Stomach (tissue), 9 donors: Measurements from ENCODE around the gene ATF7. TPM values are rescaled to one million over a fixed set of nuclear protein-coding genes. Genes with fewer than 3 reads are reported as not detected.

Experiments used
- DNase-seq, 2 donors: peaks; one replicate each; pipeline versions ENCODE4 v3.0.0 to v3.0.0-alpha.2; 2013 to 2019
- H3K27ac ChIP-seq, 5 donors: fragments of 200-600 bp in 4 of 5; sonication (generic) in 4 of 5; one replicate each; pipeline ENCODE4 v1.5.1; 2013 to 2019; ENCODE audit warnings: mild to moderate bottlenecking in 1 of 5, moderate library complexity in 1 of 5
- H3K27me3 ChIP-seq, 3 donors: fragments of 200-600 bp; sonication (generic); one replicate each; pipeline ENCODE4 v1.5.1; 2017 to 2019; ENCODE audit warnings: mixed run types in 1 of 3
- H3K36me3 ChIP-seq, 4 donors: fragments of 200-600 bp; sonication (generic); 1 replicate in 3 of 4; 2 replicates in 1 of 4; pipeline ENCODE4 v1.5.1; 2016 to 2019
- H3K4me1 ChIP-seq, 4 donors: fragments of 200-600 bp; sonication (generic); one replicate each; pipeline ENCODE4 v1.5.1; 2016 to 2019
- H3K4me3 ChIP-seq, 4 donors: fragments of 200-600 bp; sonication (generic) in 3 of 4; one replicate each; pipeline ENCODE4 v1.5.1; 2016 to 2019; ENCODE audit warnings: mild to moderate bottlenecking in 1 of 4
- H3K9me3 ChIP-seq, 4 donors: fragments of 200-600 bp; sonication (generic); one replicate each; pipeline ENCODE4 v1.5.1; 2016 to 2019
- CTCF ChIP-seq, 7 experiments: fragments of 450-650 bp in 4 of 7; fragments of 200-600 bp in 3 of 7; sonication (generic) in 3 of 7; IDR thresholded peaks; one replicate each; pipeline ENCODE4 v1.5.1; 2016 to 2019; ENCODE audit warnings: antibody characterized with exemption in 7 of 7, control low read depth in 2 of 7, mild to moderate bottlenecking in 1 of 7
- EP300 ChIP-seq: sonication (generic); formaldehyde crosslinking; IDR thresholded peaks from one replicate; pipeline ENCODE4 v1.6.1; 2017; ENCODE audit warnings: antibody characterized with exemption
- POLR2A ChIP-seq, 4 donors: fragments of 450-650 bp; IDR thresholded peaks; one replicate each; pipeline ENCODE4 v1.6.1; 2016; ENCODE audit warnings: antibody characterized with exemption in 4 of 4, control low read depth in 2 of 4, mild to moderate bottlenecking in 1 of 4, moderate library complexity in 1 of 4
- POLR2AphosphoS5 ChIP-seq, 3 donors: sonication (generic); formaldehyde crosslinking; IDR thresholded peaks; one replicate each; pipeline ENCODE4 v1.6.1; 2016; ENCODE audit warnings: antibody characterized with exemption in 3 of 3
- WGBS, 5 donors: extraction: QIAGEN DNeasy Blood & Tissue Kit in 3 of 5; methylation state at CpG; one replicate each; pipeline versions ENCODE4 v1.1.5 to v1.1.7; 2013 to 2018; 5-methylcytosine and 5-hydroxymethylcytosine counted together
- intact Hi-C: fragments of 100-400 bp; cut with DNase I; formaldehyde crosslinking; loops from one replicate; pipeline ENCODE4 v1.15.1; 2023; ENCODE audit warnings: low total_unique reads
- polyA plus RNA-seq, 3 donors: library from polyadenylated mRNA; stranded (reverse); fragments of 200-250 nt; gene quantifications; one replicate each; pipeline ENCODE4 v1.2.3, GENCODE V29; 2013
- total RNA-seq, 5 donors: library from RNA; depleted of rRNA; stranded (reverse); fragments of >200 nt; gene quantifications; one replicate each; pipeline versions ENCODE4 v1.1.0 to v1.2.3, GENCODE V29; 2014 to 2016
- donor health status: healthy with polysubstance abuse.
- donor health status: Bipolar disorder and iron deficiency.
- donor health status: healthy.

Gene ATF7
- total and polyA plus RNA-seq, 8 donors = 9.0 to 93.4 (median 16.3) TPM

- DNase-seq = peak in 1 of 2 donors; percentile 55
- intact Hi-C loops = no loop called here
- WGBS, 5 donors = 22 to 34% (median 25%) methylated on average over 5 of the region's 5 CpGs
These were observed 33.9 kb upstream of the ATF7 start for GRCh38 chr12:53660041-53660440.

GRCh38 chr12:53659571-53659981, 33.4 kb upstream of the ATF7 start:
- intact Hi-C loops = no loop called here
- Histone ChIP-seq H3K9me3 (no peaks in the 10 kb centered on the region), H3K27me3 (no peaks in the 10 kb centered on the region), H3K4me1 (peaks cover 28 to 55% (median 46%) of the 10 kb centered on the region in 4 donors), H3K27ac (peak overlapping the region; percentile 75 to 92 (median 87)), H3K36me3 (peaks cover 6 to 26% (median 22%) of the 10 kb centered on the region in 4 donors), H3K4me3 (peak overlapping the region in 2 of 4 donors; percentile 11 to 17)
- 14 to 18% (median 15%) methylated on average over 2 of the region's 2 CpGs for WGBS, 5 donors
- no peak for DNase-seq
- TF ChIP-seq CTCF (IDR thresholded peaks at IDR 0.05) = no peak
- TF ChIP-seq POLR2AphosphoS5 (IDR thresholded peaks at IDR 0.05) = no peak
- no peak for TF ChIP-seq POLR2A (IDR thresholded peaks at IDR 0.05)
- no peak for TF ChIP-seq EP300

More at GRCh38 chr12:53660041-53660440, 33.9 kb upstream of the ATF7 start:
- TF ChIP-seq POLR2A (IDR thresholded peaks at IDR 0.05) = no peak
- TF ChIP-seq EP300 = no peak
- no peak for TF ChIP-seq POLR2AphosphoS5 (IDR thresholded peaks at IDR 0.05)
- TF ChIP-seq CTCF (IDR thresholded peaks at IDR 0.05) = no peak
- Histone ChIP-seq H3K4me3 (peak overlapping the region in 2 of 4 donors; percentile 11 to 17), H3K27me3 (no peaks in the 10 kb centered on the region), H3K36me3 (peaks cover 7 to 31% (median 26%) of the 10 kb centered on the region in 4 donors), H3K27ac (peak overlapping the region; percentile 75 to 92 (median 87)), H3K4me1 (peaks cover 28 to 60% (median 46%) of the 10 kb centered on the region in 4 donors), H3K9me3 (no peaks in the 10 kb centered on the region)

GRCh38 chr12:53659011-53659551, 32.9 kb upstream of the ATF7 start:
- intact Hi-C loops = no loop called here
- peaks cover 6 to 21% (median 17%) of the 10 kb centered on the region in 4 donors for H3K36me3 ChIP-seq
- H3K27me3 ChIP-seq = no peaks in the 10 kb centered on the region
- TF ChIP-seq EP300 (no peak), POLR2A (IDR thresholded peaks at IDR 0.05) (no peak), POLR2AphosphoS5 (IDR thresholded peaks at IDR 0.05) (peak in 2 of 3 donors; percentile 43 to 74), CTCF (IDR thresholded peaks at IDR 0.05) (no peak)
- WGBS, 5 donors = 13 to 27% (median 24%) methylated on average over 3 of the region's 3 CpGs
- peak; percentile 76 to 88 for DNase-seq
- H3K4me1 ChIP-seq = peaks cover 28 to 55% (median 44%) of the 10 kb centered on the region in 4 donors
- H3K27ac ChIP-seq = peak overlapping the region; percentile 75 to 92 (median 87)
- peak overlapping the region in 2 of 4 donors; percentile 11 to 17 for H3K4me3 ChIP-seq
- H3K9me3 ChIP-seq = no peaks in the 10 kb centered on the region

- Histone ChIP-seq H3K9me3 (no peaks in the 10 kb centered on the region), H3K4me3 (no peak overlapping the region), H3K27ac (peak overlapping the region; percentile 23 to 88 (median 86)), H3K27me3 (no peaks in the 10 kb centered on the region), H3K4me1 (peaks cover 28 to 55% (median 43%) of the 10 kb centered on the region in 4 donors), H3K36me3 (peaks cover 0 to under 1% (median 0%) of the 10 kb centered on the region in 4 donors)
- intact Hi-C loops = no loop called here
- TF ChIP-seq POLR2AphosphoS5 (IDR thresholded peaks at IDR 0.05) (no peak), CTCF (IDR thresholded peaks at IDR 0.05) (no peak), EP300 (no peak), POLR2A (IDR thresholded peaks at IDR 0.05) (no peak)
- WGBS, 5 donors = 93 to 96% (median 93%) methylated on average over 4 of the region's 4 CpGs
- no peak for DNase-seq
These were observed 30.9 kb upstream of the ATF7 start for GRCh38 chr12:53657041-53657440.
